HEK293T (cell line): ENCODE measurements around the gene METTL24.

Source experiments
- CTCF ChIA-PET: fragments of 350-600 bp; formaldehyde crosslinking; extraction: SDS; loops from one replicate; lab custom pipeline; 2021; ENCODE audit warnings: antibody characterized with exemption, inconsistent platforms; lab: Yijun Ruan, JAX
- POLR2A ChIA-PET: fragments of 350-600 bp; formaldehyde crosslinking; extraction: SDS; loops from one replicate; lab custom pipeline; 2020; ENCODE audit warnings: antibody characterized with exemption, inconsistent platforms; lab: Yijun Ruan, JAX
- DNase-seq: peaks from one replicate; pipeline ENCODE4 v3.0.0; 2012; ENCODE audit warnings: mixed read lengths; ENCODE audit errors: extremely low spot score
- ARNT ChIP-seq: fragments of 450-650 bp; IDR thresholded peaks from 2 replicates; pipeline ENCODE4 v1.6.1; 2017; ENCODE audit warnings: mild to moderate bottlenecking
- BHLHE40 ChIP-seq: fragments of 450-650 bp; IDR thresholded peaks from 2 replicates; pipeline ENCODE4 v1.6.1; 2016; ENCODE audit warnings: mild to moderate bottlenecking, moderate library complexity, borderline replicate concordance
- CTBP1 ChIP-seq: fragments of 450-650 bp; IDR thresholded peaks from 2 replicates; pipeline ENCODE4 v1.6.1; 2016; ENCODE audit warnings: borderline replicate concordance
- ELF4 ChIP-seq: fragments of 450-650 bp; IDR thresholded peaks from 2 replicates; pipeline ENCODE4 v1.6.1; 2017; ENCODE audit warnings: antibody characterized with exemption
- FOXA1 ChIP-seq: fragments of 450-650 bp; IDR thresholded peaks from 2 replicates; pipeline ENCODE4 v1.6.1; 2016; ENCODE audit warnings: mild to moderate bottlenecking
- FOXK2 ChIP-seq: fragments of 450-650 bp; IDR thresholded peaks from 2 replicates; pipeline ENCODE4 v1.6.1; 2016; ENCODE audit warnings: mild to moderate bottlenecking
- FOXM1 ChIP-seq: fragments of 450-650 bp; IDR thresholded peaks from 2 replicates; pipeline ENCODE4 v1.6.1; 2017; ENCODE audit warnings: mild to moderate bottlenecking, borderline replicate concordance
- HDGF ChIP-seq: fragments of 450-650 bp; IDR thresholded peaks from 2 replicates; pipeline ENCODE4 v1.6.1; 2017; ENCODE audit warnings: antibody characterized with exemption, borderline replicate concordance
- L3MBTL2 ChIP-seq: fragments of 450-650 bp; conservative IDR thresholded peaks from 2 replicates; pipeline ENCODE4 v1.6.1; 2016; ENCODE audit warnings: mild to moderate bottlenecking
- LEF1 ChIP-seq: fragments of 450-650 bp; IDR thresholded peaks from 2 replicates; pipeline ENCODE4 v1.6.1; 2017; ENCODE audit warnings: mild to moderate bottlenecking, borderline replicate concordance
- NFRKB ChIP-seq: fragments of 450-650 bp; IDR thresholded peaks from 2 replicates; pipeline ENCODE4 v1.6.1; 2016; ENCODE audit warnings: mild to moderate bottlenecking, moderate library complexity
- PKNOX1 ChIP-seq: fragments of 450-650 bp; IDR thresholded peaks from 2 replicates; pipeline ENCODE4 v1.6.1; 2016
- SP1 ChIP-seq: fragments of 450-650 bp; IDR thresholded peaks from 2 replicates; pipeline ENCODE4 v1.6.1; 2017
- SUZ12 ChIP-seq: fragments of 450-650 bp; IDR thresholded peaks from 2 replicates; pipeline ENCODE4 v1.6.1; 2016; ENCODE audit warnings: mild to moderate bottlenecking
- TARDBP ChIP-seq: fragments of 450-650 bp; IDR thresholded peaks from 2 replicates; pipeline ENCODE4 v1.6.1; 2016
- ZNF384 ChIP-seq: fragments of 450-650 bp; IDR thresholded peaks from 2 replicates; pipeline ENCODE4 v1.6.1; 2016

Gene METTL24

GRCh38 chr6:110196874-110197273, 161.3 kb downstream of the METTL24 start:
- ChIA-PET CTCF (no interaction called here), POLR2A (interaction anchor here (1.3 kb wide), 1 partner anchor 17 kb away, joined by 3 read pairs; the partner anchor contains the start of genes CDC40 and WASF1)
- TF ChIP-seq TARDBP = no peak
- no peak for TF ChIP-seq PKNOX1
- no peak for TF ChIP-seq CTBP1
- no peak for TF ChIP-seq LEF1
- TF ChIP-seq ELF4 = no peak
- no peak for TF ChIP-seq ZNF384
- no peak for TF ChIP-seq L3MBTL2
- no peak for TF ChIP-seq BHLHE40
- no peak for TF ChIP-seq HDGF
- no peak for TF ChIP-seq NFRKB
- TF ChIP-seq FOXA1 = no peak
- no peak for TF ChIP-seq FOXK2
- no peak for TF ChIP-seq SUZ12
- no peak for TF ChIP-seq SP1
- TF ChIP-seq ARNT = no peak
- TF ChIP-seq FOXM1 = no peak
- no peak for DNase-seq

DNA sequence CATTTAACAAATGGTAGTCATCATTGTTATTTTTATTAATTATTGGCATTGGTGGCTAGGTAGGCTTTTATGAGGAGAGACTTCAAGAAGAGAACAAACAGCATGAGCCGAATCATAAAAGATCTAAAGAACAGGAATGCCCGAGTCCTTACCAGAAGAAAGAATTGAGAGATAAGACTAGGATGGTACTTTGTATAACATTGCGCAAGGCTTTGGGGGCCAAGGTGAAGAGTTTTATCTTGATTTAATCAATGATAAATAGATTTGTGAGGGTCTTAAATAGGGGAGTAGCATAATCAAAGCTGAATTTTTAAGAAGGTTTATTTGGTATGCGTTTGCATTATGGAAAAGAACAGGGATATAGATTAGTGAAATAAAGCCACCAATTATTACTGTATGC, 162.5 kb downstream of the METTL24 start:
- POLR2A ChIA-PET = interaction anchor here (1.1 kb wide), 1 partner anchor 16 kb away, joined by 3 read pairs; the partner anchor contains the start of gene WASF1
- DNase-seq = no peak
- CTCF ChIA-PET = no interaction called here
- no peak for TF ChIP-seq NFRKB
- TF ChIP-seq ELF4 = no peak
- no peak for TF ChIP-seq CTBP1
- TF ChIP-seq ARNT = no peak
- TF ChIP-seq FOXA1 = no peak
- TF ChIP-seq SUZ12 = no peak
- TF ChIP-seq PKNOX1 = no peak
- no peak for TF ChIP-seq L3MBTL2
